HG03469 (cell line): ENCODE measurements around the gene LDLRAD3.

Experiments
- ATAC-seq: cut with Tn5 transposase; IDR thresholded peaks from one replicate; pipeline ENCODE4 v1.9.1; 2021; ENCODE audit warnings: mild to moderate bottlenecking, moderate library complexity, moderate number of reproducible peaks; ENCODE audit not compliant: unreplicated experiment

The LDLRAD3 gene

DNA sequence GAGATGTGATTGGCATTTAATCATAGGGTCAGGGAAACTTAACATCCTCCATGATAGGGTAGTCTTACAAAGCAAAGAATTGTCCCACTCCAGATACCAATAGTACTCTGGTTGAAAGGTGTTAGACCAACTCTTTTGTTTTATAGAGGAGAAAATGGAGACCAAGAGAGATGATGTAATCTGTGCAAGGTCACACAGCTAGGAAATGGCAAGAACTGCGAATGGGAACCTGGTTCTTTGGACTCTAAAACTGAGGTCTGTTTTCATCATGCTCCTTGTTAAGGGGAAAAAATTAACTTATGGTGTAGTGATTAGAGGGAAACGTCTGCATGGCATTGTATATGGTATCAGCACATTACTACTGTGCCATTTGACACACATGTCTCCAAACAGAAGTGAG lies 174.2 kb downstream of the LDLRAD3 start:
- no peak for ATAC-seq

DNA sequence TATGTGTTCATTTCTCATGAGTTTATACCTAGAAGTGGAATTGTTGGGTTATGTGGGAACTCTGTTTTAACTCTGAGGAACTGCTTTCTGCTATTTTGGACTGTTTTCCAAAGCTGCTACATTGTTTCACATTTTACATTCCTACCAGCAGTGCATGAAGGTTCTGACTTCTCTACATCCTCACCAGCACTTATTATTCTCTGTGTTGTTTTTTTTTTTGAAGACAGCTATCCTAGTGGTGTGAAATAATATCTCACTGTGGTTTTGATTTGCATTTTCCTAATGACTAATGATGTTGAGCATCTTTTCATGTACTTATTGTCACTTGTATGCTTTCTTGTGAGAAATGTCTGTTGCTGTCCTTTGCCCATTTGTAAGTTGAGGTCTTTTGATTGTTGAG lies 175.4 kb downstream of the LDLRAD3 start:
- ATAC-seq, result no peak

DNA sequence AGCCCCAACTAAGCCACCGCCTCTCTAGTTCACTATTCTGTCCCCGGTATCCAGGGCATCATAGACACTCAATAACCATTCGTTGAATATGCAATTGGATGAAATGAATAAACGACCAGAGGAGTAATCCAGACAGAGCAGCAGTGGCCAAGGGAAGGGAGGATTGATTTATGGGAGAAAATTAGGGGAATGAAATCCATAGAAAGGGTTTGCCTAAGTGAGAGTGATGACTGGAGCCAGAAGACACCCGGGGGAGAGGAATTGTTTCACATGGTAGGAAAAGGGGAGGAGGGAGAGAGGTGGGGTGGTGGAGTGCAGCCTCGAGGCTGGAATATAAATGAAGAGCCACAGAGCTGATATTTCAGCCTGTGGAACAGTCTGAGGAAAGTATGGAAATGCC lies 177.2 kb downstream of the LDLRAD3 start:
- ATAC-seq, result no peak

DNA sequence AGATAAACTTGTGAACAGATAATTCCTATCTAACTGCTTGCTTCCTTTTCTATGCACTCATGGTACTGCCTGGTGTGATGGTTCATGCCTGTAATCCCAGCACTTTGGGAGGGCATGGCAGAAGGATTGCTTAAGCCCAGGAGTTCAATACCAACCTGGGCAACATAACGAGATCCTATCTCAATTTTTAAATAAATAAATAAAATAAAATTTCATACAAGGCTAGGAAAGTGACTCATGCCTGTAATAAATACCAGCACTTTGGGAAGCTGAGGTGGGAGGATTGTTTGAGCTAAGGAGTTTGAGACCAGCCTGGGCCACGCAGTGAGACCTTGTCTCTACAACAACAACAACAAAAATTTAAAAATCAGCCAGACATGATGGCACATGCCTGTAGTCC lies 178.8 kb downstream of the LDLRAD3 start:
- ATAC-seq, result no peak

DNA sequence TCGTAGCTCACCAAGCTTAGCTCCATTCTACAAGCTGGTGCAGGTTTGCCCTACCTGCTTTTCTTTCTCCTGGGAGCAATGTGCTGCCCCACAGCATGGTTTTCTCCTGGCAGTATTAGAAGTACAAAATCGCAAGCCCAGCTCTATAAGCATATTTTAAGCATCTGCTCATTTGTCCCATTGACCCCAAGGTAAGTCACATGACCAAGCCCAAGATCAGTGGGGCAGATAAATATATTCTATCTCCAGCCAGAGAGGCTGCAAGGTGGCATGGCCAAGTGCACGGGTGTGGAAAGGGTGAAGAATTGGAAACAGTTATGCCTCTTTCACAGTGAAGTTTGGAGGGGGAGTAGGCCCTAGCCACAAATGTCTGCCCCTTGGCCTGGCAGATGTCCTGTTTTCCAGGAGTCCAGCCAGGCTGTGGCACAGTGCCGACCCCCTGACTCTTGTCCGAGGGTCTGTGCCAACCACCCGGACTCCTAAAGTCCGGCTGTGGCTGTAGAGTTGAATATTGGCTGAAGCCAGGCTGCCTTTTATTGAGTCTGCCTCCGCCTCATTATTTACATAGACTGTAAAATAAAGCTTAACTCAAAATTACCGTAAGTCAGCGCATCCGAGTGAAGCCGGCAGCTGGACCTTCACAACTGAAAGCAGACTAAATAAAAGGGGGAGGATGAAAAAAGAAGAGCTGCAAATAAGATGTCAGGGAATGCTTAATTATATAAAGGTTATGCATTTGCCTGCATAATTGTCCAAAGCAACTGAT lies 179.7 kb downstream of the LDLRAD3 start:
- no peak for ATAC-seq

DNA sequence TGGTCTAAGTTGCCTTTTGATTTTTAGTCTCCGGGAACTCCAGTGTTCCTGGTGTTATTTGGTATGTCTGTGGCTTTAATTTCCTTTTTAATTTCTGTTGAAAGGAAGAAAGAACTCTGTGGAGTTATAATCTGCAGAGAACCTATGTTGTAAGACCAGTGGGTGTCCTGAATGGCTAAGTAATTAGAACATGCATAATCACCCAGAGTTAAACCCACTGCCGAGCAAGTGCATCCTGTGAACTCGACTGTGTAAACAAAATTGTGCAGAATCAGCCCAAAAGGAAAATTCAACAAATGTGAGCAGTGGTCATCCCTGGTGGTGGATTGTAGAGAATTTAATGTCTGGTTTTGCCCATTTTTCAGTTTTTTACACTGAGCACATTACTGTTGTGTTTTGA lies 182.8 kb downstream of the LDLRAD3 start:
- no peak for ATAC-seq

DNA sequence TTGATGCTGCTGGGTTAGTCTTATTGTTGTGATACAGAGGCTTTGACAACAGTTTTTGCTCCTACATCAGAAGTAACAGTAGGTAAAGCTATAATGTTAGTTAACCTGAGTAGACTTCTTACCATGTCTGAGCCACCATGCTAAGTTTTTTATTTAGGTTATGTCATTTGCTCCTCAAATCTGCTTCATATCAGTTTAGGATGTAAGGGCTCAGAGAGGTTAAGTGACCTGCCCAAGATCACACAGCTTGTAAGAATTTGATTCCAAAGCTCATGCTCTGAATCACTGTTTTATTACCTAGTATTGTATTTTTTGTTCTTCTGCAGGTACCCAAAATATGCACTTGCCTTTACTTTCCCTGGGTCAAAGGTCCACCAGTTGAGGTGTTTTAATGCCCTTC lies 183.7 kb downstream of the LDLRAD3 start:
- no peak for ATAC-seq

DNA sequence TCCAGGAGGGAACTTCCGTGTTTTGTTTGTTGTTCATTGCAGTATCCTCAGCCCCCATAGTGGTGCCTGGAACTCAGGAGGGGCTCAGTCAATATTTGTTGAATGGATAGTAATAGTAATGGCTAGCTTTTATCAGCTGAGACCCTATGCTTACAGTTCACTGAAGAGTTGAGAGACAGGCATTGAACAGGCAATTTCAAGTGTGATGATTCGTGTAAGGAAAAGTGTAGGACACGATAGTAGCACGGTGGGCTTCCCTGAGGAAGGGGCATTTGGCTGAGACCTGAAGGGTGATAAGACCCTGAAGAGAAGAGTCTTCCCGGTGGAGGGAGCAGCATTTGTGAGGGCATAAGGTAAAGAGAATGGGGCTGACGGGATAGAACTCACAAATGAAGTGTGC lies 186.1 kb downstream of the LDLRAD3 start:
- ATAC-seq, result no peak

DNA sequence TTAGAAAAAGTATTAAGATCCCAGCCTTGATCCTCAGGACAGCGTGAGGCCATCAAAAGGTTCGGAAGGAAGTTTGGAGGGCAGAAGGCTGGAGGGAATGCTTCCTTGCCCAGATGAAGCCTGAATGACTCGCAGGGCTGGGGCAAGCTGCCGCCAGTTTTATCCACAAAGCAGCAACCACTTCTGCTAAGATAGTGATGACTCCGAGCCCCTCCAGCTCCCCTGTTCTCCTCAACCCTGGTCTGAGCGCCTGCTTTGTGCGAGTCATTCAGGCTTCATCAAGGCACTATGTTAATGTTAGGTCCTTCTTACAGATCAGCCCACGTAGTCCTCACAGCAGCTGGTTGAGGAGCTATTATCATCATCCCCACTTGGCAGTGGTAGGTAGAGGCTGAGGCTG lies 186.5 kb downstream of the LDLRAD3 start:
- no peak for ATAC-seq

DNA sequence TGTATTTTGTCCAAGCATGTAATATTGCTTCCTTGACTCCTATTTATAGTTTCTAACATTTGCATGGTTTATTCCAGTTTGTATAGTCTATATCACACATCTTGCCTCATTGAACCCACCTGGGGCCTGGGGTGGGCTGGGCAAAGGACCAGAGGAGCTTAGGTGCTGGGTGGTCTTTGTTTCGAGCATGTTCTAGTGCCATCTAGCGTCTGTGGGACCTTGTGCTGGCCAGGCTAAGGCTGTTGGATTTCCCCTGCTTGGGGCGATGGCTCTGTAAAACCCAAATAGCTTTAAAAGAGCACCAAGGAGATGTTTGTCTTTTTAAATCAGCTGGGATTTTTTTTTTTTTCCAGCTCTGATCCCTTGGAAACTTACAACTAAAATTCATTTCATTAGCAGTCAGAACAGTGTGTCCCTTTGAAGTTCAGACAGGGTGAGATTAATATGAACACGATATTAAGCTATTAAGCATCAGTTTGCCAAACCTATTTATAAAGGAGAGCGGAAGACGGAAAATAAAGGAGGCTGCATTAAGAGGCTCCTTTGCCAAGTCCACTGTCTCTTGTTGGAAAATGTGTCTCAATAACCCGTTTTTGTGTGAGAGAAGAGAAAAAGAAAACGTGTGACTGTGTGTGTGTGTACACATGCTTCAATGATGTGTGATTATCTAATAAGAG lies 188.0 kb downstream of the LDLRAD3 start:
- ATAC-seq, result no peak

DNA sequence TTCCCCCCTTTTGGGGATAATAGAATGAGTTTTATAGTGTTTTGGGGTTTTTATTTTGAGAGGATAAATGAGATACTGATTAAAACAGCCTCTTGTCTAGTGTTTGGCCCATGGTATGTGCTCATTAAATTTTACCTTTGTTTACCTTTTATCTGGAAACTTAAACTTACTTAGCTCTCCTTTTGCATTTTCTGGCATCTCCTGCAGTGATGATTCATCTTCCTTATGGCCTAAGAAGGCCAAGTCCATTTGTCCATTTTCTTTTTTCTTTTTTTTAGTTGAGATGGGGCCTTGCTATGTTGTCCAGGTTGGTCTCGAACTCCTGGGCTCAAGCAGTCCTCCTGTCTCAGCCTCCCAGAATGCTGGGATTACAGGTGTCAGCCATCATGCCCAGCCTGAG lies 189.1 kb downstream of the LDLRAD3 start:
- ATAC-seq, result no peak

DNA sequence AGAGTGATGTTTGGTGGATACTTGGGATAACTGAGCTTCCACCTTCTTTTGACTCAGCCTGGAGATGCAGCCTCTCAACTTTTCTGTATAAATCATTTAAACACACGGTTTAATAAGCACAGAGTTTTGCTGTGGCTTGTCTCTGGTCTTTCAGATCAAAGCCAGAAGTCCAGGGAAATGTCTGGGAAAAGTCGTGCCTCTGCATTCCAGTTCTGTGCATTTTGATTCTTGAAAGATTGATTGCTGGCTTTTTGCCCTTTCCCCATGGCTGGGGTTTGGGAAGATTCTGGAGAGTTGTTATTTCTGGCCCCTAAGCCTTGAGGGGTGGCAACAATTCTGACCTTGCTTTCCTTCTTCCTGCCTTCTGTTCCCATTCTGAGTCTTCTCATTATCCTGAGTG lies 191.2 kb downstream of the LDLRAD3 start:
- ATAC-seq, result no peak

DNA sequence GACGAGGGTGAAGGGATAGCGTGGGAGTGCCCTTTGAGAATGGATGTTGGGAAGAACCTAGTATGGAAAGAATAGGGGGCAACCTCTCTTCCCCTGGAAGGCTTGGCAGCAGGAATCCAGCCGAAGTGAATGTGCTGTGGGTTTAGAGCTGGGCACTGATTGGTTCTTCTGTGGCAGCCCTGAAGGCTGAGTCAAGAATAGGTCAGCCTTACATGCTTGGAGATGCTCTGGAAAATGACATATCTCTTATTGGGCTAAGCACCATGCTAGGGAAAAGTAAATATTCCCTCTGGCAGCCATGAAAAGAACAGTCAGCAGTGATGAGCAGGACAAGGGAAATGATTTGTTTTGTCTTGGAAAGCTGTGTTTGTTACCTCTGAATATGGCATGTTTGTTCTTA lies 195.9 kb downstream of the LDLRAD3 start:
- no peak for ATAC-seq

DNA sequence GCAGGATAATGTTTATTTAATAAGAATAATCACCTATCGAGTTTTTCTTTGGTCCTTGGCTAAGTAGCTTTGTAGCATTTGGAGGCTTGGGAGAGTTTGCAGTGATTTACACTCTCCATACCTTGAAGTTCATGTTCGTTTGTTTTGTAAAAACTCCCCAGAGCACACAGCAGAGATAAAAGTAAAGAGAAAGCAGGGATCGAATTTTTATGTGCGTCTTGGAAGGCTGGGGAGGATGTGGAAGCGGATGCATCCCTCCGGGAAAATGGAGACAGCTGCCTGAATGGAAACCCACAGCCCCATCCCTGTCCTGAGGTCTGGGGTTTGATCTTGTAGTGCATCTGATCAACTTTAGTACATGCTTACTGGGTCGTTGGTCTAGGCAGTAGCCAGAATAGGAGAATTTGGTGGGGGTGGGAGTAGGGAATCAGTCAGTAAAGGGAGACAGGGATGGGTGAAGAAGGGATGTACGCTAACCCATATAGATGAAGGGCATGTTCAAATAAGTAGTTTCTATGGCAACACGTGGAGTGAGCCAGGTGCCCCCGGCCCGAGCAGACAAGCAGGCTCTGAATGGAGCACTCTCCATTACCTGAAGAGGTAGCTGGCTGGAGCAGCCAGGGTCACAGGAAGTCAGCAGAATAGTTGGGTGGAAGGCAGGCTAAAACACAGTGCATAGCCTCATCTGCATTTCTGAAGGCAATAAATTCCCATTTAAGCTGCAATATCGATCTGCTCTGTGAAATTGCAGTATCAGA lies 197.5 kb downstream of the LDLRAD3 start:
- no peak for ATAC-seq

DNA sequence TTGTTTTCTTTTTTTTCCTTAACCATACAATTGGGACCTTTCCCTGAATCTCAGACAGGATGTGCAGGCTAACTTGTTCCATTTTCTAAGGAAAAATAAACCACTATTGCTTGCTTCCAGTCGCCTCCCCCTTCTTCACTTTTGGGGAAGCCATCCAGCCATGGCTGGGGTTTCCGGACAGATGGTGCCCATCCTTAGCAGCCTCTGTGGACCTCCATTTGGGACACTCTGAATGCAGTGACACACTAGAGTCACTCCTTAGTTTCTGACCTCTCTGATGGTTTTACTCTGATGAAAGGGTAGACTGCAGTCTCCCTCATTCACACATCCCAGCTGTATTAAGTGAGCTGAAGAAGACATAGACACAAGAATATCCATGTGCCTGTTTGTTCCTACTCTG lies 198.1 kb downstream of the LDLRAD3 start:
- ATAC-seq, result no peak

DNA sequence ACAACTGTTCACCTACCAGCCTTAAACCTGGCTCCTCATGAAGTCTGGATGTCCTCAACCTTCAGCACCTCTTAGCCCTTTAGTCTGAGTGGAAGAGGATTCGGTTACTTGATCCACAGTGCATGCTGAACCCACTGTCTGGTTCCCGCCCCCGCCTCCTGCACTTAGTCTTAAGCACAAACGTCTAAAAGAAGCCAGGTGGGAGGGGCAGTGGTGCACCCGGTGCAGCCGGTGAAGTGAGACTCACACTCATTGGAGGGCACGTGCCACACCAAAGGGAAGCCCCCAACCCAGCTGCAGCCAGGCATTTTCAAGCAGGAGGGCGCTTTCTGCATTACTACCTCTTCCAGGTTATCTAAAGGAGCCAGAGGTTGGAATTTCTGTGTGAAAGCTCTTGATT lies 198.6 kb downstream of the LDLRAD3 start:
- no peak for ATAC-seq

DNA sequence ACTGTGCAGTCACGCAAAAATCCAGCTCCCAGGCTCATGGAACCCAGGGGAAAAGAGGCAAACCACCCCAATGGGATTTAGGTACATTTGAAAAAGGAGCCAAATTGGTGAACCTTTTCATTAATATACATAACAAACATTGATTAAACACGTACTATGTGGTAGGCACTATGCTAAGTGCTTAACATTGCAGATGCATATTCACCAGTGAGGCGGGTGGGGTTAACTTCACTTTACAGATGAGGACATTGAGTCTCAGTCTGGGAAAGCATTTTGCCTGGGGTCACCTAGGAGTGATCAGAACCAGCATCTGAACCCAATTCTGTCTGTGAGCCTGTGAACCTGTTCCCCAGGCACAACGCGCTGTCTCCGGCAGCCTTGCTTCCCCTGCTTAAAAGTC lies 199.0 kb downstream of the LDLRAD3 start:
- ATAC-seq, result no peak

DNA sequence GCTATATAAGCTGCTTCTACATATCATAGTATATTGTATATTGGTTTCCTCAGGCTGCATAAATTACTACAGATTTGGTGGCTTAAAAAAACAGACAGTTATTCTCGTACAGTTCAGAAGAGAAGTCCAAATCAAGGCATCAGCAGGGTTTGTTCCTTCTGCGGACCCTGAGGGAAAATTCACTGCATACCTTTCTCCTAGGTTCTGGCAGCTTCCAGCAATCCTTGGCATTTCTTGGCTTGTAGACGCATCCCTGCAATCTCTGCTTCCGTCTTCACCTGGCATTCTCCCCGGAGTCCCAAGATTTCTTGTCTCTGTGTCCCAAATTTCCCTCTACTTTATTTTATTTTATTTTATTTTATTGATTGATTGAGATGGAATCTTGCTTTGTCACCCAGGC lies 202.6 kb downstream of the LDLRAD3 start:
- no peak for ATAC-seq

DNA sequence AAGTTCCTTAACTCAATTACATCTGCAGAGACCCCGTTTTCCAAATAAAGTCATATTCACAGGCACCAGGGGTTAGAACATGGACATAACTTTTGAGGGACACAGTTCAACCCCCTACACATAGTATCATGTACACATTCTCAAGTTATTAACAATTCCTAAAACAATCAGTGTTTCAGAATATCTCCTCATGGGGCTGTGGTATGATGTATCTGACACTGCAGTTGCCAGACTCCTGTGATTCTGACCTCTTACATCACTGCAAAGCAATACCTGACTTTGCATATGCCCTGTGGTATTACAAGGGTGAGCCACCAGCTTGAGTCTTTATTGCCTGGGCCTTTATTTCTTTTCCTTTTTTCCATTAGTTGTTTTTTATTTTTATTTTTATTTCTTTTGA lies 203.6 kb downstream of the LDLRAD3 start:
- ATAC-seq, result no peak

DNA sequence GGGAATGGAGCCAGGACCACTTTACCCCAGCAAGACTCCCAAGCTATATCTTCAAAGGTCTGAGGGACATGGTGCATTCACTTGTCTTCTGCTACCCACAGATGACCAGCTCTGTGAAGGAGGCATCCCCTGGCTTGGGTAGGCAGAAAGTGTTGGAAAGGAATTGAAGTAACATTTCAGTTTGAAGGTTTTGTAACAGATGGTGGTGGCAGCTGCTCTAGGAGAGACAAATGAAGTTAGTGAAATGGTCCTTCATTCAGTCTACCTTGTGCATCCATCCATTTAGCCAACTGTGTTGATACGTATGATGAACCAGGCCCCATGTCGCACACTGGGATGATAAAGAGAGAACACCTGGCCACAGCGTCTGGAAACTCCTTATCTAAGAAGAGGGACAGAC lies 204.8 kb downstream of the LDLRAD3 start:
- no peak for ATAC-seq

DNA sequence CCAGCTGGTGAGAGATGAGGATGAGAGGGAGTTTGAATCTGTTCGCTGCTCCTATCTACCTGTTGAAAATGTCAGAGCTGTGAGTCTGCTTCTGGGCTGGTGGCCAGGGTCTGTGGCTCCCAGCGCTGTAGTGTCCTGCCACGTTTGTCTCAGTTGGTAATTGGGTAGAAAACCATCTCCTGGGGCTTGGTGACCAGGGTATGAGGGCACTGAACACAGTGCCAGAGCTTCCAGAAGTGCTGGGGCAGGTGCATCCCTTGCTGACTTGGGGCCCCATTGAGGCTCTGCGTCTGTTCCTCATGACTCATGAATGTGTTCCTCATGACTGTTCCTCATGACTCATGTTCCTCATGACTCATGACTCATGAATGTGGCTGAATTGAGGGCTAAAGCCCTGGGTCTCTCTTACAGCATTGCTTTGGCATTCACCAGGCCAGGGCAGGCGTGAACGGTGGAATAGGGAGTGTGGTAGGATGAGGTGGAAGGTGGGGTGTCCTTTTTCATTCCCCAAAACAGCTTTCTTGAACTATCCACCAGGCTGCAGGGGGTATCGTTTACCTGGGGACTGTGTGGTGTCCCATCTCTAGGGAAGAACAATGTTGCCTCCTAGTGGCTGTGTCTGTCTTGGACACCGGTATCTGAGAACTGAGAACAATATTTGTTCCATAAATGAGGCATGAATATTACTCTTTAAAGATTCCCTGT lies 205.8 kb downstream of the LDLRAD3 start:
- peak; percentile 80 for ATAC-seq
